LNCAP (cell line): ENCODE data around the gene HTR7.

Experiments
- TF ChIP-seq, protein P1 (sequence below): fragments of 450-650 bp; IDR thresholded peaks from 2 replicates; pipeline ENCODE4 v1.5.1; 2017; ENCODE audit warnings: mild to moderate bottlenecking

Gene HTR7

DNA sequence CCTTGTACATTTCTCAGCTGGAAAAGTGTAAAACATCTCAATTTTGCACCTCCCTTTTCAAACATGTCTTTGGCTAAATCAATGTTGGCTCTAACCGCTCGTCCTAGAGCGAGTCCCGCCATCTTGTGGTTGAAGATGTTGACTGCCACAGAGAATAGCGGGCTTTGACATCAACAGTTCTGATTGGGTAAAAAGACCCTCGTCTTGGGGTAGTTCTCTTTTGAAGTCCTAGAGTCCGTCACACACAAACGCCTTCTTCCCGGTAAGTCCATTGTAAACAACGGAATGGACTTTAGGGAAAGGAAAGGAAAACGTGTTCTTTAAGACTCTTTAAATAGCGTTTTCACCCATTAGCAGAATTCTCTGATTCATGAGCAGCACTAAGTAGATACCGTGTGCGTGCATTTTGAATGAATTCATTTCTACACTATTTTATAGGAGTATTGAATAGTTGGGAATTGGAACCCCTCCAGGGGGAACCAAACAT lies 13.5 kb upstream of the HTR7 start:
- TF ChIP-seq, protein P1, sequence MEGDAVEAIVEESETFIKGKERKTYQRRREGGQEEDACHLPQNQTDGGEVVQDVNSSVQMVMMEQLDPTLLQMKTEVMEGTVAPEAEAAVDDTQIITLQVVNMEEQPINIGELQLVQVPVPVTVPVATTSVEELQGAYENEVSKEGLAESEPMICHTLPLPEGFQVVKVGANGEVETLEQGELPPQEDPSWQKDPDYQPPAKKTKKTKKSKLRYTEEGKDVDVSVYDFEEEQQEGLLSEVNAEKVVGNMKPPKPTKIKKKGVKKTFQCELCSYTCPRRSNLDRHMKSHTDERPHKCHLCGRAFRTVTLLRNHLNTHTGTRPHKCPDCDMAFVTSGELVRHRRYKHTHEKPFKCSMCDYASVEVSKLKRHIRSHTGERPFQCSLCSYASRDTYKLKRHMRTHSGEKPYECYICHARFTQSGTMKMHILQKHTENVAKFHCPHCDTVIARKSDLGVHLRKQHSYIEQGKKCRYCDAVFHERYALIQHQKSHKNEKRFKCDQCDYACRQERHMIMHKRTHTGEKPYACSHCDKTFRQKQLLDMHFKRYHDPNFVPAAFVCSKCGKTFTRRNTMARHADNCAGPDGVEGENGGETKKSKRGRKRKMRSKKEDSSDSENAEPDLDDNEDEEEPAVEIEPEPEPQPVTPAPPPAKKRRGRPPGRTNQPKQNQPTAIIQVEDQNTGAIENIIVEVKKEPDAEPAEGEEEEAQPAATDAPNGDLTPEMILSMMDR: peak; percentile 38; the same call in 1 of the 2 replicates

DNA sequence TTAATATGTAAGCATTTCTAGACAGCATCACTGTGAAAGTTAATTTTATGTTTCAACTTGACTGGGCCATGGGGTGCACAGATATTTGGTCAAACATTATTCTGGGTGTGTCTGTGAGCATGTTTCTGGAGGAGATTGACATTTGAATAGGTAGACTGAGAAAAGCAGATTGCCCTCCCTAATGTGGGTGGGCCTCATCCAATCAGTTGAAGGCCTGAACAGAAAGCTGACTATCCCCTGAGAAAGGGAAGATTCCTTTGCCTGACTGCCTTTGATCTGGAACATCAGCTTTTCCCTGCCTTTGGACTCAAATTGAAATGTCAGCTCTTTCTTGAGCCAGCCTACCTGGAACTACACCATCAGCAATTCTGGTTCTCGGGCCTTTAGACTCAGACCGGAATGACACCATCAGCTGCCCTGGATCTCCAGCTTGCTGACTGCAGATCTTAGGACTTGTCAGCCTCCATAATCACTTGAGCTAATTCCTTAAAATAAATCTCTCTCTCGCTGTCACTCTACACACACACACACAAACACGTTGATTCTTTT lies 8.3 kb upstream of the HTR7 start:
- TF ChIP-seq, protein P1: no peak

DNA sequence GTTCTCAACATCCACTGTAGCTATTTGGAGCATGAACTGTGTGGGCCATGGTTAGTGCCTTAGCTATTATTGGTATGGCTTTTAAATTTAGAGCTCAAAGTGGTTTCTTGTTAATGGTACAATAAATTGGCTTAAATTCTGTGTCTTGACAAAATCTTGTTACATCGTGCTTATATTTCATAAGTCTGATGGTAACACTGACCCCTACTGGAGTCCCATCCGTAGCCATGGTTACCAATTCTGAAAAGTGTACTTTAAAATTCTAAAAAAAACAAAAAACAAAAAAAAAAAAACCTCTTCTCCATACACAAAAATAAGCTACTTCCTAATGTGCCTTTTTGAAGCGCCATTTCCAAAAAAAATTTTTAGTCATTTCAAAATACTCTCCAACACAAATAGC lies 7.6 kb upstream of the HTR7 start:
- TF ChIP-seq, protein P1: no peak

DNA sequence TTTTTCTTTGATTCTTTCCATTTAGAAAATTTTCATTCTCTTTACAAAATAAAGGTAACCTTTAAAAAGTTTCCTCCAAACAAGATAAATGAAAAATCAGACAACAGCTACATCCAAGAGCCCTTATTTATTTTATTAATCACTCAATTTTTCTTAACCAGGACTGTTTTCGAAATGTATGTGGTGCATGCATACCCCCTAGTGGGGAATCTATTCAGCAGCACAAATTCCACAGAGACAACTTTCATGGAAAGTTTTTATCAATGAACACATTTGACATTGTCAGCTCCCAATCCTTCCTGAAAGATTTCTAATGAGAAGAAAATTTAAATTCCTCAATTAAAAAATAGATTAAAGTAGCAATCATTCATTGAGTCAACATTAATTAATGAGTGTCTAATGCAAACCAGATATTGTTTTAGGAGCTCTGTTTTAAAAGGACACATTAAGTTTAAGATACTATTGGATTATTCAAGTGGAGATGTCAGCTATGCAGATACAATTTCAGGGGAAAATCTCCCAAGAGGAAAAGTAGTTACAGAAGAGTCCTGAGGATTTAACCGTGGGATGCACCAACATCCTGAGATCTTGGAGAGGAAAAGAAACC lies 5.2 kb upstream of the HTR7 start:
- TF ChIP-seq, protein P1: peak; percentile 93

DNA sequence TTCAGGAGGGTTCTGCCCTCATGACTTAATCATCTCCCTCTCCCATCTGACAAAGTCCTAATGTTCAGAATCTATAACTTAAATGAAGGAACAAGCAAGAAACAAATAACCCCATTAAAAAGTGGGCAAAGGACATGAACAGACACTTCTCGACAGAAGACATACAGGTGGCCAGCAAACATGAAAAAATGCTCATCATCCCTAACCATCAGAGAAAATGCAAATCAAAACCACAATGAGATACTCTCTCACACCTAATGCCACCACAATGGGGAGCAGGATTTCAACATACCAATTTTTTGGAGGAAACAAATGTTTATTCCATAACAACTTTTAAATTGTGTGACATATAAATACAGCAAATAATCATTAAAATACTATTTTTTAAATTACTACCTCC lies 3.0 kb upstream of the HTR7 start:
- TF ChIP-seq, protein P1: no peak

DNA sequence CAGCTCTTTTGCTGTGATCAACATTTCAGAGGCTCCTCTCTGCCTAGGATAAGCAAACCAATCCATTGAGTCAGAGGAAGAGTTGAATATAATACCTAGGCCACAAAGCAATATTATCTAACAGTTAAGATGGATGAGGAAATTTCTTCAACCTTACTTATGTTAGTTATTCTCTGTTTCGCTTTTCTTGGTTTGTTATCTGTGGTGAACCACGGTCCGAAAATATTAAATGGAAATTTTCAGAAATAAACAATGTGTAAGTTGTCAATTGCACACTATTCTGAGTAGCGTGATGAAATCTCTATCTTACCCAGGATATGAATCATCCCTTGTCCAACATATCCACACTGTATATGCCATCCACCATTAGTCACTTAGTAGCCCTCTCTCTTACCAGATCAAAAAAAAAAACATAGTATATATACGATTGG lies 1.5 kb upstream of the HTR7 start:
- TF ChIP-seq, protein P1: no peak

DNA sequence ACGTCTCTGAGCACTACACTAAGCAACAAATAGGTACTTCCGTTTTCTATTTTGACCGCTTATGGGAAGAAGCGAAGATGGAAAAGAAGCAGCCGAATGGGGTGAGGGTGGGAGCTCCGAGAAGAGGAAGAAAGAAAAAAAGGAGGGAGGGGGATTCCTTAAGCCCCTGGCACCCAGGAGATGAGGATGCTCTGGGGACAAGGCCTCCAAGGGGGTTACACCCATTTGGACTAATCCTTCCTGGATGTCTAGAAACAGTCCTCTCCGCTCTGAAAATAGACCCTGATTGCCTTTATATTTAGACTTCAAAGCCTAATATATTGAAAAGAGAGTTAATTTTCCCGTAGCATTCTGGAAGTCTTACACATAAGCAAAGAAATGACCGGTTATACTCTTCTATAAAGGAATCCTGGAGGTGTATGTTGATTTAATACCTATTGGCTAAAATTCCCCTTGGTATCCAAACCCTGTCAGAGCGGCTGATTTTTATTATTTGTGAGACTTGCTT lies 676 bp upstream of the HTR7 start:
- TF ChIP-seq, protein P1: no peak
